Epithelial cell of esophagus (primary cell): ENCODE data around the gene SEMA5A.

ENCODE experiments used
- DNase-seq: peaks from one replicate; pipeline ENCODE4 v3.0.0; 2010; ENCODE audit warnings: low read depth
- H3K4me3 ChIP-seq: 2 replicates; pipeline ENCODE4 v1.5.1; 2011; ENCODE audit warnings: mild to moderate bottlenecking, low read length, control low read depth
- CTCF ChIP-seq: IDR thresholded peaks from 2 replicates; pipeline ENCODE4 v1.5.1; 2011; ENCODE audit warnings: low read depth, mild to moderate bottlenecking, low read length, control low read depth, inconsistent platforms; ENCODE audit not compliant: insufficient read depth; ENCODE audit errors: missing control alignments

SEMA5A gene

GRCh38 chr5:9173281-9174048 lies 372.4 kb downstream of the SEMA5A start:
- H3K4me3 ChIP-seq, result no peak overlapping the region
- DNase-seq, result peak; percentile 94
- TF ChIP-seq CTCF, result no peak

GRCh38 chr5:9170026-9170425 lies 375.8 kb downstream of the SEMA5A start:
- peak; percentile 46 for DNase-seq
- TF ChIP-seq CTCF, result no peak
- H3K4me3 ChIP-seq, result no peak overlapping the region

- DNase-seq, result no peak
- H3K4me3 ChIP-seq, result no peak overlapping the region
- TF ChIP-seq CTCF, result no peak
These were observed 376.3 kb downstream of the SEMA5A start for GRCh38 chr5:9169557-9169902.

GRCh38 chr5:9168791-9169556 lies 376.9 kb downstream of the SEMA5A start:
- peak; percentile 85 for DNase-seq
- no peak for TF ChIP-seq CTCF
- H3K4me3 ChIP-seq, result no peak overlapping the region

- H3K4me3 ChIP-seq, result no peak overlapping the region
- no peak for TF ChIP-seq CTCF
- DNase-seq, result no peak
These were observed 379.4 kb downstream of the SEMA5A start for GRCh38 chr5:9166202-9167112.

- TF ChIP-seq CTCF, result no peak
- DNase-seq, result no peak
These were observed 380.3 kb downstream of the SEMA5A start for GRCh38 chr5:9165546-9165945.

More at GRCh38 chr5:9165546-9165945, 380.3 kb downstream of the SEMA5A start:
- H3K4me3 ChIP-seq, result no peak overlapping the region
